Panc1 (cell line): ENCODE results near the gene GIPC3. TPM values are rescaled to one million over a fixed set of nuclear protein-coding genes. Genes with fewer than 3 reads are reported as not detected.
"Not testable (repeated sequence)": the region's sequence is repeated elsewhere in the genome, so short reads cannot be mapped to it uniquely, and the experiment has no call there.

Experiments used
- ATAC-seq: fragments of 200-7000 bp; cut with Tn5 transposase; 2 replicates; pipeline ENCODE4 v1.9.1; 2020; ENCODE audit warnings: mild to moderate bottlenecking, moderate library complexity
- BruUV-seq: library from RNA; stranded (reverse); fragments of 400-500 nt; replicated peaks from 2 replicates; lab custom pipeline; 2021; lab: Mats Ljungman, UMichigan
- CTCF ChIA-PET: fragments of 300-600 bp; sonication (Branson Sonifier 250); formaldehyde crosslinking; loops from one replicate; lab custom pipeline; 2022; ENCODE audit warnings: antibody characterized with exemption; lab: Charles Lee
- POLR2A ChIA-PET: fragments of 300-600 bp; sonication (Branson Sonifier 250); formaldehyde crosslinking; loops from one replicate; lab custom pipeline; 2022; ENCODE audit warnings: antibody characterized with exemption; lab: Charles Lee
- DNase-seq: peaks from one replicate; pipeline ENCODE4 v3.0.0-alpha.2; 2010; ENCODE audit warnings: low read depth, low spot score
- H3K27ac ChIP-seq: 2 replicates; pipeline ENCODE4 v1.5.1; 2011; ENCODE audit warnings: mild to moderate bottlenecking, low read length, inconsistent platforms
- H3K27me3 ChIP-seq: fragments of 200-500 bp; sonication (Bioruptor generic); 2 replicates; pipeline ENCODE4 v1.6.0; 2014; ENCODE audit warnings: low read length, inconsistent platforms; ENCODE audit not compliant: control insufficient read depth, insufficient read depth
- H3K36me3 ChIP-seq: fragments of 200-500 bp; sonication (Bioruptor generic); 2 replicates; pipeline ENCODE4 v1.5.1; 2014; ENCODE audit warnings: inconsistent platforms, mild to moderate bottlenecking, low read length, moderate library complexity; ENCODE audit not compliant: control insufficient read depth, insufficient read depth
- H3K4me1 ChIP-seq: 2 replicates; pipeline ENCODE4 v1.5.1; 2011; ENCODE audit warnings: inconsistent platforms, mild to moderate bottlenecking, low read length, moderate library complexity; ENCODE audit not compliant: control insufficient read depth, insufficient read depth
- H3K4me3 ChIP-seq, 2 experiments: 2 replicates each; pipeline ENCODE4 v1.5.1; 2011 to 2012; ENCODE audit warnings: low read depth in 2 of 2, low read length in 2 of 2, mild to moderate bottlenecking in 2 of 2, inconsistent platforms in 1 of 2, moderate library complexity in 1 of 2
- H3K9me3 ChIP-seq: fragments of 200-500 bp; sonication (Bioruptor generic); 2 replicates; pipeline ENCODE4 v1.5.1; 2014; ENCODE audit warnings: low read depth, mild to moderate bottlenecking, inconsistent platforms, low read length, moderate library complexity; ENCODE audit not compliant: control insufficient read depth, insufficient read depth
- POLR2AphosphoS5 ChIP-seq: IDR thresholded peaks from 2 replicates; pipeline ENCODE4 v1.6.1; 2012; ENCODE audit warnings: mild to moderate bottlenecking, low read depth, low read length, moderate library complexity
- SIN3A ChIP-seq: IDR thresholded peaks from 2 replicates; pipeline ENCODE4 v1.6.1; 2012; ENCODE audit warnings: low read depth, mild to moderate bottlenecking, low read length, moderate library complexity, borderline replicate concordance; ENCODE audit not compliant: insufficient read depth
- TCF7L2 ChIP-seq: IDR thresholded peaks from 2 replicates; pipeline ENCODE4 v1.6.1; 2011; ENCODE audit warnings: mild to moderate bottlenecking, low read depth, low read length, inconsistent platforms
- in situ Hi-C: cut with HindIII; loops from 2 replicates; pipeline ENCODE4 v1.10.0; 2016; ENCODE audit warnings: low sequenced_read_pairs, low pct_unique_long_range_greater_than_20kb
- intact Hi-C: fragments of 100-400 bp; cut with micrococcal nuclease; formaldehyde crosslinking; loops from one replicate; pipeline ENCODE4 v1.10.0; 2022; ENCODE audit not compliant: unreplicated experiment
- total RNA-seq: library from RNA; stranded (reverse); gene quantifications from one replicate; pipeline ENCODE4 v1.2.1, GENCODE V29; 2021; ENCODE audit not compliant: unreplicated experiment
- TF ChIP-seq, protein P1 (sequence below): fragments of 450-650 bp; IDR thresholded peaks from 2 replicates; pipeline ENCODE4 v1.5.1; 2017; ENCODE audit warnings: mild to moderate bottlenecking
- TF ChIP-seq, protein P2 (sequence below), 2 experiments: IDR thresholded peaks; 2 replicates each; pipeline ENCODE4 v1.6.1; 2011 to 2012; ENCODE audit warnings: low read depth in 2 of 2, control low read depth in 1 of 2, low read length in 1 of 2, mild to moderate bottlenecking in 1 of 2, moderate library complexity in 1 of 2; ENCODE audit not compliant: insufficient read depth in 1 of 2

The GIPC3 gene
- total RNA-seq, 1 experiment from 2014 or later: 0.92 TPM

DNA sequence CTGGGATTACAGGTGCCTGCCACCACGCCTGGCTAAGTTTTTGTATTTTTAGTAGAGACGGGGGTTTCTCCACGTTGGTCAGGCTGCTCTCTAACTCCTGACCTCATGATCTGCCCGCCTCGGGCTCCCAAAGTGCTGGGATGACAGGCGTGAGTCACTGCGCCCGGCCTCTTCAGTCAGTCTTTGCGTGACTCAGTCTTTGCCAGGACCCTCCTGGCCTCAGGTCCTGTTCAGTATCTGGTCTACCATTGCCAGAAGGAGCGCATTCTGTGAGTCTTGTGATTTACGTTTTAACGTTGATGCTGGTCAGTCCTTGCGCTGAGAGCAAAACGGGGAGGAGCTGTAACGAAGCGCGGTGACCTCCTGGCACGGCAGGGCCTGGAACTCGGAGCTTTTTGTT lies 20.1 kb upstream of the GIPC3 start:
- Histone ChIP-seq H3K4me3 (no peak overlapping the region), H3K27me3 (no peaks in the 10 kb centered on the region), H3K4me1 (no peaks in the 10 kb centered on the region), H3K27ac (no peak overlapping the region), H3K9me3 (no peaks in the 10 kb centered on the region), H3K36me3 (no peaks in the 10 kb centered on the region)
- in situ Hi-C loops: no loop called here
- POLR2A ChIA-PET: no interaction called here
- intact Hi-C loops: no loop called here
- ATAC-seq (peak; percentile 74), DNase-seq (no peak)
- TF ChIP-seq, protein P1, sequence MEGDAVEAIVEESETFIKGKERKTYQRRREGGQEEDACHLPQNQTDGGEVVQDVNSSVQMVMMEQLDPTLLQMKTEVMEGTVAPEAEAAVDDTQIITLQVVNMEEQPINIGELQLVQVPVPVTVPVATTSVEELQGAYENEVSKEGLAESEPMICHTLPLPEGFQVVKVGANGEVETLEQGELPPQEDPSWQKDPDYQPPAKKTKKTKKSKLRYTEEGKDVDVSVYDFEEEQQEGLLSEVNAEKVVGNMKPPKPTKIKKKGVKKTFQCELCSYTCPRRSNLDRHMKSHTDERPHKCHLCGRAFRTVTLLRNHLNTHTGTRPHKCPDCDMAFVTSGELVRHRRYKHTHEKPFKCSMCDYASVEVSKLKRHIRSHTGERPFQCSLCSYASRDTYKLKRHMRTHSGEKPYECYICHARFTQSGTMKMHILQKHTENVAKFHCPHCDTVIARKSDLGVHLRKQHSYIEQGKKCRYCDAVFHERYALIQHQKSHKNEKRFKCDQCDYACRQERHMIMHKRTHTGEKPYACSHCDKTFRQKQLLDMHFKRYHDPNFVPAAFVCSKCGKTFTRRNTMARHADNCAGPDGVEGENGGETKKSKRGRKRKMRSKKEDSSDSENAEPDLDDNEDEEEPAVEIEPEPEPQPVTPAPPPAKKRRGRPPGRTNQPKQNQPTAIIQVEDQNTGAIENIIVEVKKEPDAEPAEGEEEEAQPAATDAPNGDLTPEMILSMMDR: no peak
- TF ChIP-seq POLR2AphosphoS5 (no peak), SIN3A (no peak), TCF7L2 (no peak)
- TF ChIP-seq, protein P2, sequence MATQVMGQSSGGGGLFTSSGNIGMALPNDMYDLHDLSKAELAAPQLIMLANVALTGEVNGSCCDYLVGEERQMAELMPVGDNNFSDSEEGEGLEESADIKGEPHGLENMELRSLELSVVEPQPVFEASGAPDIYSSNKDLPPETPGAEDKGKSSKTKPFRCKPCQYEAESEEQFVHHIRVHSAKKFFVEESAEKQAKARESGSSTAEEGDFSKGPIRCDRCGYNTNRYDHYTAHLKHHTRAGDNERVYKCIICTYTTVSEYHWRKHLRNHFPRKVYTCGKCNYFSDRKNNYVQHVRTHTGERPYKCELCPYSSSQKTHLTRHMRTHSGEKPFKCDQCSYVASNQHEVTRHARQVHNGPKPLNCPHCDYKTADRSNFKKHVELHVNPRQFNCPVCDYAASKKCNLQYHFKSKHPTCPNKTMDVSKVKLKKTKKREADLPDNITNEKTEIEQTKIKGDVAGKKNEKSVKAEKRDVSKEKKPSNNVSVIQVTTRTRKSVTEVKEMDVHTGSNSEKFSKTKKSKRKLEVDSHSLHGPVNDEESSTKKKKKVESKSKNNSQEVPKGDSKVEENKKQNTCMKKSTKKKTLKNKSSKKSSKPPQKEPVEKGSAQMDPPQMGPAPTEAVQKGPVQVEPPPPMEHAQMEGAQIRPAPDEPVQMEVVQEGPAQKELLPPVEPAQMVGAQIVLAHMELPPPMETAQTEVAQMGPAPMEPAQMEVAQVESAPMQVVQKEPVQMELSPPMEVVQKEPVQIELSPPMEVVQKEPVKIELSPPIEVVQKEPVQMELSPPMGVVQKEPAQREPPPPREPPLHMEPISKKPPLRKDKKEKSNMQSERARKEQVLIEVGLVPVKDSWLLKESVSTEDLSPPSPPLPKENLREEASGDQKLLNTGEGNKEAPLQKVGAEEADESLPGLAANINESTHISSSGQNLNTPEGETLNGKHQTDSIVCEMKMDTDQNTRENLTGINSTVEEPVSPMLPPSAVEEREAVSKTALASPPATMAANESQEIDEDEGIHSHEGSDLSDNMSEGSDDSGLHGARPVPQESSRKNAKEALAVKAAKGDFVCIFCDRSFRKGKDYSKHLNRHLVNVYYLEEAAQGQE (IDR thresholded peaks at IDR 0.05; ENCODE audit: insufficient read depth in 1 of 2, low read depth in 2 of 2, low read length in 1 of 2): no peak
- no TSS peak for BruUV-seq
- CTCF ChIA-PET: no interaction called here

DNA sequence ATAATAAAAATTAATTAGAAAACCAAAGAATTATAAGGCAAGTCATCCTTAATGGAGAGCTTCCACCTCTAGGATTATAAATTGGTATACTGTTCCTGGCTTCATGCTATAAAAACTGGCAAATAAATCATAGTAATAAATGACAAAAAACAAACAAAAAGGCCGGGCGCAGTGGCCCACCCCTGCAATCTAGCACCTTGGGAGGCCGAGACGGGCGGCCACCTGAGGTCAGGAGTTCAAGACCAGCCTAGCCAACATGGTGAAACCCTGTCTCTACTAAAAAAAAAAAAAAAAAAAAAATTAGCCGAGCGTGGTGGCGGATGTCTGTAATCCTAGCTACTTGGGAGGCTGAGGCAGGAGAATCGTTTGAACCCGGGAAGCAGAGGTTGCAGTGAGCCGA lies 15.2 kb upstream of the GIPC3 start:
- ATAC-seq, H3K4me1 ChIP-seq, in situ Hi-C loops, H3K4me3 ChIP-seq, H3K27me3 ChIP-seq, CTCF ChIA-PET, intact Hi-C loops, DNase-seq, H3K27ac ChIP-seq, BruUV-seq, H3K9me3 ChIP-seq, H3K36me3 ChIP-seq: not testable (repeated sequence)
- POLR2A ChIA-PET: interaction anchor here (0.6 to 0.7 kb wide), 2 partner anchors 15 to 27 kb away, joined by 3 to 7 read pairs; no protein-coding TSS in a partner anchor

DNA sequence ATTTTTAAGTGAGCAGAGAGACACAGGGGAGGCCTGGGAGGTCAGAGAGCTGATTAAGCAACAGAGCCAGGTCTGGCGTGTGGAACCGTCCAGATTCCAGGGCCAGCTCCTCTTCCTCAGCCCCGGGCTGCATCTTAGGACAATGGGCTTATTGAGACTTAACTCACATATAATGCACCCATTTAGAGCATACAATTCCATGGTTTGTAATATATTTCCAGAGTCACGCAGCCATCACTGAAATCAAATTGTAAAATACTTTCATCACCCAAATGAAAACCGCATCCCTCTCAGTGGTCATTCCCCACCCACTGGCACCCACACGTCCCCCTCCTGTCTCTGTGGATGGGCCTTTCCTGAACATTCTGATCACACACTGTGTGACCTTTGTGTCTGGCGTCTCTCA lies 14.7 kb upstream of the GIPC3 start:
- no peak overlapping the region for H3K27ac ChIP-seq
- POLR2A ChIA-PET: no interaction called here
- peaks cover 4% of the 10 kb centered on the region; the same call in 1 of the 2 replicates for H3K4me1 ChIP-seq
- intact Hi-C loops (no loop called here), in situ Hi-C loops (no loop called here)
- TF ChIP-seq, protein P2 (IDR thresholded peaks at IDR 0.05; ENCODE audit: insufficient read depth in 1 of 2, low read depth in 2 of 2, low read length in 1 of 2): no peak
- TF ChIP-seq SIN3A (no peak), TCF7L2 (no peak)
- H3K9me3 ChIP-seq: no peaks in the 10 kb centered on the region
- no peaks in the 10 kb centered on the region for H3K27me3 ChIP-seq
- no peak for DNase-seq
- peaks cover 4% of the 10 kb centered on the region; the same call in 1 of the 2 replicates for H3K36me3 ChIP-seq
- BruUV-seq: TSS peak; percentile 60
- no peak for ATAC-seq
- H3K4me3 ChIP-seq: no peak overlapping the region
- CTCF ChIA-PET: no interaction called here
